SK-N-SH (cell line): ENCODE data around the gene CELA3B. TPM values are rescaled to one million over a fixed set of nuclear protein-coding genes. Genes with fewer than 3 reads are reported as not detected.

Experiments
- CTCF ChIA-PET: fragments of 300-600, 350-600 bp; formaldehyde crosslinking; extraction: SDS; loops from one replicate; lab custom pipeline; 2021; lab: Yijun Ruan, JAX
- POLR2A ChIA-PET: fragments of 350-600 bp; sonication (Branson Sonifier 250); formaldehyde crosslinking; extraction: SDS; loops from one replicate; lab custom pipeline; 2020; ENCODE audit warnings: antibody characterized with exemption, inconsistent platforms; lab: Yijun Ruan, JAX
- DNase-seq: peaks from one replicate; pipeline ENCODE4 v3.0.0; 2012
- H2AFZ ChIP-seq: fragments of 200-600 bp; sonication (generic); 2 replicates; pipeline ENCODE4 v1.8.1; 2016; ENCODE audit warnings: antibody characterized with exemption, mild to moderate bottlenecking, low read depth
- H3F3A ChIP-seq: fragments of 200-600 bp; sonication (generic); replicated peaks from 2 replicates; pipeline ENCODE3; 2016; ENCODE audit warnings: antibody characterized with exemption, mild to moderate bottlenecking; ENCODE audit not compliant: insufficient read depth
- H3K27ac ChIP-seq, 2 experiments: fragments of 200-500 bp in 1 of 2; fragments of 200-600 bp in 1 of 2; sonication (Bioruptor generic) in 1 of 2; sonication (generic), shearing (Covaris generic) in 1 of 2; 2 replicates each; pipeline versions ENCODE4 v1.5.1 to v1.6.1; 2014 to 2016; ENCODE audit warnings: low read depth in 2 of 2, inconsistent platforms in 1 of 2, low read length in 1 of 2, mild to moderate bottlenecking in 1 of 2, mixed read lengths in 1 of 2
- H3K27me3 ChIP-seq: fragments of 200-600 bp; sonication (generic), shearing (Covaris generic); 2 replicates; pipeline ENCODE4 v1.6.1; 2016; ENCODE audit warnings: mixed run types; ENCODE audit not compliant: insufficient read depth
- H3K36me3 ChIP-seq, 2 experiments: fragments of 200-500 bp in 1 of 2; fragments of 200-600 bp in 1 of 2; sonication (Bioruptor generic) in 1 of 2; sonication (generic) in 1 of 2; replicated peaks in 1 of 2; 2 replicates each; pipeline versions ENCODE3 to v1.5.1; 2014 to 2016; ENCODE audit warnings: low read length in 1 of 2, mild to moderate bottlenecking in 1 of 2; ENCODE audit not compliant: insufficient read depth in 2 of 2, control insufficient read depth in 1 of 2
- H3K4me1 ChIP-seq, 2 experiments: fragments of 200-500 bp in 1 of 2; fragments of 200-600 bp in 1 of 2; sonication (Bioruptor generic) in 1 of 2; sonication (generic), shearing (Covaris generic) in 1 of 2; 2 replicates each; pipeline versions ENCODE4 v1.5.1 to v1.6.1; 2014 to 2016; ENCODE audit warnings: low read depth in 1 of 2, low read length in 1 of 2, mixed run types in 1 of 2; ENCODE audit not compliant: insufficient read depth in 2 of 2, control insufficient read depth in 1 of 2
- H3K4me2 ChIP-seq: fragments of 200-600 bp; sonication (generic), shearing (Covaris generic); 2 replicates; pipeline ENCODE4 v1.6.1; 2017; ENCODE audit warnings: mixed run types
- H3K4me3 ChIP-seq, 2 experiments: fragments of 200-500 bp in 1 of 2; fragments of 200-600 bp in 1 of 2; sonication (Bioruptor generic) in 1 of 2; sonication (generic), shearing (Covaris generic) in 1 of 2; 2 replicates each; pipeline versions ENCODE4 v1.5.1 to v1.8.1; 2014 to 2016; ENCODE audit warnings: low read depth in 2 of 2, inconsistent platforms in 1 of 2, low read length in 1 of 2, mild to moderate bottlenecking in 1 of 2, mixed read lengths in 1 of 2, moderate library complexity in 1 of 2
- H3K79me2 ChIP-seq: fragments of 200-600 bp; sonication (generic); 2 replicates; pipeline ENCODE4 v1.8.1; 2017; ENCODE audit warnings: mild to moderate bottlenecking; ENCODE audit not compliant: insufficient read depth
- H3K9ac ChIP-seq: fragments of 200-600 bp; sonication (generic); 2 replicates; pipeline ENCODE4 v1.6.1; 2017; ENCODE audit warnings: mixed run types
- H3K9me2 ChIP-seq: fragments of 200-600 bp; sonication (generic); 2 replicates; pipeline ENCODE4 v1.6.1; 2017; ENCODE audit warnings: mixed run types
- H3K9me3 ChIP-seq: fragments of 200-600 bp; sonication (generic); 2 replicates; pipeline ENCODE4 v1.6.1; 2017; ENCODE audit warnings: mixed run types, mild to moderate bottlenecking, moderate library complexity
- H4K20me1 ChIP-seq: fragments of 200-600 bp; sonication (generic); 2 replicates; pipeline ENCODE4 v1.6.1; 2017; ENCODE audit warnings: mild to moderate bottlenecking, mixed run types; ENCODE audit not compliant: insufficient read depth
- EP300 ChIP-seq, 2 experiments: IDR thresholded peaks; 2 replicates each; pipeline versions ENCODE4 v1.4.0 to v1.6.1; 2012; ENCODE audit warnings: borderline replicate concordance in 1 of 2, low read depth in 1 of 2, low read length in 1 of 2
- FOSL2 ChIP-seq: IDR thresholded peaks from 2 replicates; pipeline ENCODE4 v1.4.0; 2012; ENCODE audit warnings: low read depth, mild to moderate bottlenecking, moderate library complexity, borderline replicate concordance
- GATA2 ChIP-seq: sonication (generic); formaldehyde crosslinking; IDR thresholded peaks from 2 replicates; pipeline ENCODE4 v1.5.0; 2020; ENCODE audit warnings: mild to moderate bottlenecking, missing genetic modification reagents
- JUND ChIP-seq: IDR thresholded peaks from 2 replicates; pipeline ENCODE4 v1.4.0; 2012
- MXI1 ChIP-seq: IDR thresholded peaks from 2 replicates; pipeline ENCODE4 v1.6.1; 2012; ENCODE audit warnings: mild to moderate bottlenecking, low read depth, low read length, improper control_type of control experiment
- RCOR1 ChIP-seq: fragments of 150-350 bp; IDR thresholded peaks from 2 replicates; pipeline ENCODE4 v1.6.1; 2017; ENCODE audit warnings: antibody characterized with exemption, low read length
- RFX5 ChIP-seq: IDR thresholded peaks from 2 replicates; pipeline ENCODE4 v1.6.1; 2012; ENCODE audit warnings: mild to moderate bottlenecking, improper control_type of control experiment, low read length
- RXRA ChIP-seq: IDR thresholded peaks from 2 replicates; pipeline ENCODE4 v1.4.0; 2012; ENCODE audit warnings: low read depth, mild to moderate bottlenecking, borderline replicate concordance
- TAF1 ChIP-seq: IDR thresholded peaks from 2 replicates; pipeline ENCODE4 v1.6.1; 2012; ENCODE audit warnings: low read depth, mild to moderate bottlenecking, low read length, moderate library complexity, borderline replicate concordance
- TEAD4 ChIP-seq: IDR thresholded peaks from 2 replicates; pipeline ENCODE4 v1.4.0; 2012; ENCODE audit warnings: mild to moderate bottlenecking, borderline replicate concordance; ENCODE audit not compliant: insufficient read depth
- WGBS: methylation state at CpG from one replicate; pipeline ENCODE4 v1.1.6; 2017; ENCODE audit warnings: low lambda C conversion rate; 5-methylcytosine and 5-hydroxymethylcytosine counted together
- polyA plus RNA-seq, 3 experiments: library from polyadenylated mRNA; depleted of rRNA; stranded (reverse); fragments of >200 nt; gene quantifications; 2 replicates each; pipeline ENCODE4 v1.2.3, GENCODE V29; 2012
- TF ChIP-seq, protein P1 (sequence below): IDR thresholded peaks from 2 replicates; pipeline ENCODE4; 2012
- TF ChIP-seq, protein P2 (sequence below): fragments of 150-350 bp; IDR thresholded peaks from 2 replicates; pipeline ENCODE4 v1.6.1; 2017; ENCODE audit warnings: antibody characterized with exemption, low read length, low read depth, borderline replicate concordance
- TF ChIP-seq, protein P3 (sequence below): fragments of 200-600 bp; sonication (generic); IDR thresholded peaks from 2 replicates; pipeline ENCODE4 v1.6.1; 2017; ENCODE audit warnings: antibody characterized with exemption, mild to moderate bottlenecking, moderate library complexity

CELA3B gene
- polyA plus RNA-seq, 1 of the 3 experiments (the other 2 are of a cell fraction) = not detected

DNA sequence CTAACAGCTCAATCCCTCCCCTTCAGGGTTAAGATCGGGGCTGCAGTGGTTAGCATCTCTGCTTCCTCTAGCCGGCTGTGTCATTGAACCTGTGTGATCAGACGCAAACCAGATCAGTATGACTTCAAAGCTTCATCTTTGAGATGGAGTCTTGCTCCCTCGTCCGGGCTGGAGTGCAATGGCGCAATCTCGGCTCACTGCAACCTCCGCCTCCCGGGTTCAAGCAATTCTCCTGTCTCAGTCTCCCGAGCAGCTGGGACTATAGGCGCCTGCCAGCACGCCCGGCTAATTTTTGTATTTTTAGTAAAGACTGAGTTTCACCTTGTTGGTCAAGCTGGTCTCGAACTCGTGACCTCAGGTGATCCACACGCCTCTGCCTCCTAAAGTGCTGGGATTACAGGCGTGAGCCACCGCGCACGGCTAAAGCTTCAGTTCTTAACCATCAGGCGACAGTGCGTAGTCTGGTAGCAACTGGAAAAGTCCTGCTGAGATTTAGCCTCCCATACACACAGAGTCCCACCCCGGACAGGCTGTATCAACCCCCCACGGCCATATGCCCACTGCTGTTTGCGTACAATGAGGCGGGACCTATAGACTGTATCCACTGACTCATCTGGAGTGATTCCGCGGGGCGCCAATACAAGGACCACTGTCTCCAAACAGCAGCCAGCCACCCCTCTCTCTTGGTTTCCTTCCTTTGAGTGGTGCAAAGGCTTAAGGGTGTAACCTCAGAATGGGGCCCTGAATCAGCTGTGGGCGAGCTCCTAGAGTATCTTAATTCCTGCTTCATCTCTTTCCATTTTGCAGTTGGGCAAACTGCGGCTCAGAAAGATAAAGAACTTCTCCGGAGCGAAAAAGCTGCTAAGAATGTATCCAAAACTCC, 47.9 kb downstream of the CELA3B start:
- H3K79me2 ChIP-seq = peaks cover 17% of the 10 kb centered on the region
- H3K27ac ChIP-seq = peak overlapping the region; percentile 93 to 99
- no peaks in the 10 kb centered on the region for H3K27me3 ChIP-seq
- H3K4me3 ChIP-seq = peak overlapping the region; percentile 77 to 97
- no peaks in the 10 kb centered on the region for H4K20me1 ChIP-seq
- H3K36me3 ChIP-seq = no peaks in the 10 kb centered on the region
- TF ChIP-seq MXI1 (no peak; the same call in 1 of the 2 replicates), FOSL2 (peak; percentile 25; the same call in 1 of the 2 replicates), JUND (peak; percentile 21; the same call in 1 of the 2 replicates), RCOR1 (peak; percentile 75), GATA2 (CRISPR knock-in tag) (peak; percentile 12; the same call in 1 of the 2 replicates), RXRA (peak; percentile 19; the same call in 1 of the 2 replicates), TAF1 (peak; percentile 68), EP300 (IDR thresholded peaks at IDR 0.05; ENCODE audit: borderline replicate concordance in 1 of 2, low read depth in 1 of 2, low read length in 1 of 2) (peak in 1 of 2 experiments; percentile 15; a peak in 1 of 4 replicates), RFX5 (no peak), TEAD4 (0 out of 2 replicates have a peak, but pooled peaks have one; percentile 4)
- TF ChIP-seq, protein P1, sequence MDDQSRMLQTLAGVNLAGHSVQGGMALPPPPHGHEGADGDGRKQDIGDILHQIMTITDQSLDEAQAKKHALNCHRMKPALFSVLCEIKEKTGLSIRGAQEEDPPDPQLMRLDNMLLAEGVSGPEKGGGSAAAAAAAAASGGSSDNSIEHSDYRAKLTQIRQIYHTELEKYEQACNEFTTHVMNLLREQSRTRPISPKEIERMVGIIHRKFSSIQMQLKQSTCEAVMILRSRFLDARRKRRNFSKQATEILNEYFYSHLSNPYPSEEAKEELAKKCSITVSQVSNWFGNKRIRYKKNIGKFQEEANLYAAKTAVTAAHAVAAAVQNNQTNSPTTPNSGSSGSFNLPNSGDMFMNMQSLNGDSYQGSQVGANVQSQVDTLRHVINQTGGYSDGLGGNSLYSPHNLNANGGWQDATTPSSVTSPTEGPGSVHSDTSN = peak; percentile 88
- TF ChIP-seq, protein P2, sequence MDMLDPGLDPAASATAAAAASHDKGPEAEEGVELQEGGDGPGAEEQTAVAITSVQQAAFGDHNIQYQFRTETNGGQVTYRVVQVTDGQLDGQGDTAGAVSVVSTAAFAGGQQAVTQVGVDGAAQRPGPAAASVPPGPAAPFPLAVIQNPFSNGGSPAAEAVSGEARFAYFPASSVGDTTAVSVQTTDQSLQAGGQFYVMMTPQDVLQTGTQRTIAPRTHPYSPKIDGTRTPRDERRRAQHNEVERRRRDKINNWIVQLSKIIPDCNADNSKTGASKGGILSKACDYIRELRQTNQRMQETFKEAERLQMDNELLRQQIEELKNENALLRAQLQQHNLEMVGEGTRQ = no peak
- TF ChIP-seq, protein P3, sequence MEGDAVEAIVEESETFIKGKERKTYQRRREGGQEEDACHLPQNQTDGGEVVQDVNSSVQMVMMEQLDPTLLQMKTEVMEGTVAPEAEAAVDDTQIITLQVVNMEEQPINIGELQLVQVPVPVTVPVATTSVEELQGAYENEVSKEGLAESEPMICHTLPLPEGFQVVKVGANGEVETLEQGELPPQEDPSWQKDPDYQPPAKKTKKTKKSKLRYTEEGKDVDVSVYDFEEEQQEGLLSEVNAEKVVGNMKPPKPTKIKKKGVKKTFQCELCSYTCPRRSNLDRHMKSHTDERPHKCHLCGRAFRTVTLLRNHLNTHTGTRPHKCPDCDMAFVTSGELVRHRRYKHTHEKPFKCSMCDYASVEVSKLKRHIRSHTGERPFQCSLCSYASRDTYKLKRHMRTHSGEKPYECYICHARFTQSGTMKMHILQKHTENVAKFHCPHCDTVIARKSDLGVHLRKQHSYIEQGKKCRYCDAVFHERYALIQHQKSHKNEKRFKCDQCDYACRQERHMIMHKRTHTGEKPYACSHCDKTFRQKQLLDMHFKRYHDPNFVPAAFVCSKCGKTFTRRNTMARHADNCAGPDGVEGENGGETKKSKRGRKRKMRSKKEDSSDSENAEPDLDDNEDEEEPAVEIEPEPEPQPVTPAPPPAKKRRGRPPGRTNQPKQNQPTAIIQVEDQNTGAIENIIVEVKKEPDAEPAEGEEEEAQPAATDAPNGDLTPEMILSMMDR = peak; percentile 24
- H3F3A ChIP-seq = peaks cover 21% of the 10 kb centered on the region
- WGBS = 5% methylated on average over 33 of the region's 33 CpGs
- CTCF ChIA-PET = interaction anchor here (0.6 to 2.2 kb wide), 15 partner anchors 23 to 654 kb away, joined by 3 to 7 read pairs (median 3); partner anchors contain the start of genes CDC42, CELA3A and HSPG2
- no peaks in the 10 kb centered on the region for H3K9me2 ChIP-seq
- POLR2A ChIA-PET = interaction anchor here (1.3 to 2.7 kb wide), 2 partner anchors 9 to 28 kb away, joined by 4 to 29 read pairs; partner anchors contain the start of gene CDC42
- peak; percentile 64 for DNase-seq
- no peaks in the 10 kb centered on the region for H3K9me3 ChIP-seq
- peak overlapping the region; percentile 92 for H2AFZ ChIP-seq
- peak overlapping the region; percentile 100 for H3K9ac ChIP-seq
- peak overlapping the region; percentile 90 for H3K4me2 ChIP-seq
- peaks cover 0 to 7% of the 10 kb centered on the region in 2 experiments; a peak in 1 of 4 replicates for H3K4me1 ChIP-seq
